Measurements from ENCODE around the gene MED16. TPM values are rescaled to one million over a fixed set of nuclear protein-coding genes. Genes with fewer than 3 reads are reported as not detected.
"Not testable (repeated sequence)": the region's sequence is repeated elsewhere in the genome, so short reads cannot be mapped to it uniquely, and the experiment has no call there.

The MED16 gene
- total RNA-seq, 1 donor from 2014 or later, result 36.1 TPM

DNA sequence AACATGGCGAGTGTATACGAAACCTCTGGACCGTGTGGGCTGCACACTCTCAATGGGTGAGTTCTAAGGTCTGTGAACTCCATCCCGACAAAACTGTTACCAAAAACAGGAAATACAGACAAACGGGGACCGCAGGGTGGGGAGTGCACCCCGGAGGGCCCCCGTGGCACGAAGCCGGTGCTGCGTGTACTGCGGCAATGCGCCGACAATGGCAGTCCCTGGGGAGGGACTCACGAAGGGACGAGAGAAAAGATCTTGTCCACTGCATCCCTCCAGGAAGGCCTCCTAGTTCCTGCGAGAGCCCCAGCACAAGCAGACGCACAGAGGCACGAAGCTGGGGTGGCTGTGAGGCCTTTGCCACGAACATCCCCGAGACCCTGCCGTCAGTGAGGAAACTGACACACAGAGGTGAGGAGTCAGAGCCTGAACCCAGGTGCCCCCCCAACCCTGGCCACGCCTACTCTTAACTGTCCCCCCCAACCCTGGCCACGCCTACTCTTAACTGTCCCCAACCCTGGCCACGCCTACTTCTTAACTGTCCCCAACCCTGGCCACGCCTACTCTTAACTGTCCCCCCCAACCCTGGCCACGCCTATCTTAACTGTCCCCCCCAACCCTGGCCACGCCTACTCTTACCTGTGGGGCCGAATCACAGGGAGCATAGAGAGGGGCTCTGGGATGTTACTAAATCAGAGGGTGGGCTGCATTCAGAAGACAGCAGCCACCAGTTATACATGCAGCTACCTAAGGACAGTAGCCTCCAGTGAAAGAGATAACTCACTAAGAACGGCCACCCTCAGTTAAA is 4.2 kb downstream of the MED16 start:
- DNase-seq (ENCODE audit: low spot score), result no peak

DNA sequence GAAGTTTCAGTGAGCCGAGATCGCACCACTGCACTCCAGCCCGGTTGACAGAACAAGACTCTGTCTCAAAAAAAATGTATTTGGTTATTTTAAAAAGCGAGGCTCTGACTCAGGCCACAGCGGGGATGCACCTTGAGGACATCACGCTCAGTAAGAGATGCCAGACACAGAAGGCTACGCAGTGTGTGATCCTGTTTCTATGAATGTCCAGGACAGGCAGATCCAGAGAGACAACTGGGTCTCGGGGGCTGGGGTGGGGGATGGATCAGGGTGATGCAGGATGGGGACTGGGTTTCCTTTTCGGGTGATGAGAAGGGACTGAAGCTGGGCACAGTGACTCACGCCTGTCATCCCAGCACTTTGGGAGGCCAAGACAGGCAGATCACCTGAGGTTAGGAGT is 5.4 kb downstream of the MED16 start:
- DNase-seq (ENCODE audit: low spot score), result no peak

- no peak for DNase-seq (ENCODE audit: low spot score)
Measured at GRCh38 chr19:887072-887471, 5.9 kb downstream of the MED16 start.

DNA sequence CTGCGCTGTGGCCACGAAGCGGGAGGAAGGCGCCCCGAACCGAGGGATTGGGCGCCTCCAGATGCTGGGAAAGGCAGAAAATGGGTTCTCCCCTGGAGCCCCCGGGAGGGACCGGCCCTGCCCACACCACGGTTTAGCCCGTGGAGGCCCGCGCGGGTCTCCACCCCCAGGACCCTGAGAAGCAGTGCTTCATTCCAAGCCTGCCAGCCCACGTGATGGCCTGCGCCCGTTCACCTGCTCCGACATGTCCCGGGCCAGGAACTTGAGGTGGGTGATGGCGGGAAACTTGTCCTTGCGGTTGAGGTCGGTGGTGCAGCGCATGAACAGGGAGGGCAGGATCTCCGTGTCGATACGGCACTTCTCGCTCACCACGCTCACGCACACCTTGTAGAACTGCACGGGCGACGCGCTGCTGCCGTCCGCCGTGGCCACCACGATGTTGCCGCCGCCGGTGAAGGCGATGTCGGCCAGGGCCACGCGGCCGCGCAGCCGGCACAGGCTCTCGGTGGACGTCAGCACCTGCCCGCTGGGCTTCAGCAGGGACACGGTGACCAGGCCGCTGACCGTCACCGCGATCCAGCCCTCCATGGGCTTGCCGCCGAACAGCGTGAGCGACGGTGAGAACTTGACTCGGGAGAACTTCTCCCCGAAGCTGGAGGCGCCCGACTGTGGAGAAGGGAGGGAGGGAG is 7.3 kb downstream of the MED16 start:
- DNase-seq (ENCODE audit: low spot score), result no peak

- DNase-seq (ENCODE audit: low spot score), result no peak
Measured at GRCh38 chr19:884420-885211, 8.4 kb downstream of the MED16 start.

- DNase-seq (ENCODE audit: low spot score), result no peak
Measured at GRCh38 chr19:883661-884211, 9.3 kb downstream of the MED16 start.

- no peak for DNase-seq (ENCODE audit: low spot score)
Measured at GRCh38 chr19:882871-883497, 10.0 kb downstream of the MED16 start.

GRCh38 chr19:881385-882071 is 11.5 kb downstream of the MED16 start:
- DNase-seq (ENCODE audit: low spot score), result no peak

DNA sequence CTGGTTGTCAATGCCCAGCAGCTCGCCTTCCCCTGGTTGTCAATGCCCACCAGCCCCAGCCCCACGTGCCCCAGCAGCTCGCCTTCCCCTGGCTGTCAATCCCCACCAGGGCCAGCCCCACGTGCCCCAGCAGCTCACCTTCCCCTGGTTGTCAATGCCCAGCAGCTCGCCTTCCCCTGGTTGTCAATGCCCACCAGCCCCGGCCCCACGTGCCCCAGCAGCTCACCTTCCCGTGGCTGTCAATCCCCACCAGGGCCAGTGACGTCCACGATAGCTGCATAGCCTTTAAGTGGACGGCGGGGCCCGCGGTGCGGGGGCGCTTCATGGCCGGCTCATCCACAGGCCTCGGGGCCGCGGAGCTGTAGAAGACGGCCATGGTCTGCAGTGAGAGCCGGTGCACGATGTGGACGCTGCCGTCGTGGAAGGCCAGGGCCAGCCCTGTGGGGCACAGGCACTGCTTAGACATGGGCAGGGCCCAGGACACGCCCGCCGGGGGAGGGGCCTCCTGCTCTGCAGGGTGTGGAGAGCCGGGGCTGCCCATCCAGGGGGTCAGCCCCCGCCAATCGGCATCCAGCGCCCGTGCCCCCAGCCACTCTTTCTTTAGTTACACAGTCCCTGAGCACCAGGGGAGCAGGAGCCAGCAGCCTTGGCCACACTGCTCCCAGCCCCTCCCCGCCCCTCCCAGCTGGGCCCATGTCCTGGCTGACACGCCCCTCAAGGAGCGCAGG is 13.1 kb downstream of the MED16 start:
- no peak for DNase-seq (ENCODE audit: low spot score)

DNA sequence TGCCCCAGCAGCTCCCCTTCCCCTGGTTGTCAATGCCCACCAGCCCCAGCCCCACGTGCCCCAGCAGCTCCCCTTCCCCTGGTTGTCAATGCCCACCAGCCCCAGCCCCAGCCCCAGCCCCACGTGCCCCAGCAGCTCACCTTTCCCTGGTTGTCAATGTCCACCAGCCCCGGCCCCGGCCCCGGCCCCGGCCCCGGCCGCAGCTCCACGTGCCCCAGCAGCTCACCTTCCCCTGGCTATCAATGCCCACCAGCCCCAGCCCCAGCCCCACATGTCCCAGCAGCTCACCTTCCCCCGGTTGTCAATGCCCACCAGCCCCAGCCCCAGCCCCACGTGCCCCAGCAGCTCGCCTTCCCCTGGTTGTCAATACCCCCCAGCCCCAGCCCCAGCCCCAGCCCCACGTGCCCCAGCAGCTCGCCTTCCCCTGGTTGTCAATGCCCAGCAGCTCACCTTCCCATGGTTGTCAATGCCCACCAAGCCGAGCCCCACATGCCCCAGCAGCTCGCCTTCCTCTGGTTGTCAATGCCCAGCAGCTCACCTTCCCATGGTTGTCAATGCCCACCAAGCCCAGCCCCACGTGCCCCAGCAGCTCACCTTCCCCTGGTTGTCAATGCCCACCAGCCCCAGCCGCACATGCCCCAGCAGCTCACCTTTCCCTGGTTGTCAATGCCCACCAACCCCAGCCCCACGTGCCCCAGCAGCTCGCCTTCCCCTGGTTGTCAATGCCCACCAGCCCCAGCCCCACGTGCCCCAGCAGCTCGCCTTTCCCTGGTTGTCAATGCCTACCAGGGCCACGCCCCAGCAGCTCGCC is 14.0 kb downstream of the MED16 start:
- not testable (repeated sequence) for DNase-seq (ENCODE audit: low spot score)

GRCh38 chr19:877992-878660 is 14.9 kb downstream of the MED16 start:
- not testable (repeated sequence) for DNase-seq (ENCODE audit: low spot score)

- DNase-seq (ENCODE audit: low spot score), result no peak
Measured at GRCh38 chr19:876780-877314, 16.1 kb downstream of the MED16 start.

DNA sequence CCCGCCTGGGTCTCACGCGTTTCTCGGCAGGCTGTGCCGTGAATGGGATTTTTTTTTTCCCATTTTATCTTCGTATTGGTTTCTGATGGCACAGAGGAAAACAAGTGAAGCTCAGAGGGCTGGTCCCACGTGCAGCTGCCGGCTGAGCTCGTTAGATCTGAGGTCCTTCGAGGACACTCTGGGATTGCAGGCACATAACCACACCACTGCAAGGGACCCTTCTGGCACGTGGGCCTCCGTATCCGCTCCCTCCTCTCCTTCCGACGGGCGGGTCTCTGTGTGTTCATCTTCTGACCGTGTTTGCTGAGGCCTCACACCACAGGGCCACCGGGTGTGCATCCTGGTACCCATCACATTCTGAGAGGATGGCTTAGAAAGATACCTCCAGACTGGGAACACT is 16.9 kb downstream of the MED16 start:
- no peak for DNase-seq (ENCODE audit: low spot score)

DNA sequence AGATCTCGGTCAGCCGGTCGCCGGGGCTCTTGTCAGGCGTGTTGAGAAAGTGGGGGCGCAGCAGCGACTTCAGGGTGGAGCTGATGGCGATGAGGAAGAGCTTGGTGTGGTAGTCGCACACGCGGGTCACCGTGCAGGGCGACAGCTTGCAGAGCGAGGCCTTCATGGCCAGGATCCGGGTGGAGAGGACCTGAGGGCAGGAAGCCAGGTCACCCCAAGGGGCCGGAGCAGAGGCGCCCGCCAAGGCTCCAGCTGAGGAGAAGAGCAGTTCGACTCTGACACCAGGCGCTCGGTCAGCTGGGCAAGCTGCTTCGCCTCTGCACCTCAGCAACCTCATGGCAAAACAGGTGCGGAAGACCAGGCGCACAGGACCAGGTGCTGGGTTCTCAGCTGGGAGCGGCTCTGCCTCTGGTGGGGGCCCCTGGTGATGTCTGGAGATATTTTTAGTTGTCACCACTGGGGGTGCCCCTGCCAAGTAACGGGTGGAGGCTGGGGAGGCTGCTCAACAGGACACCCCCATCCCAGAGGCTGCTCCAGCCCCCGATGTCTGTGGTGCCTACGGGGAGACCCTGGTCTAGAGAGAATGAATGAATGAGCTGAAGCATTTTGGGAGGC is 17.6 kb downstream of the MED16 start:
- no peak for DNase-seq (ENCODE audit: low spot score)

DNA sequence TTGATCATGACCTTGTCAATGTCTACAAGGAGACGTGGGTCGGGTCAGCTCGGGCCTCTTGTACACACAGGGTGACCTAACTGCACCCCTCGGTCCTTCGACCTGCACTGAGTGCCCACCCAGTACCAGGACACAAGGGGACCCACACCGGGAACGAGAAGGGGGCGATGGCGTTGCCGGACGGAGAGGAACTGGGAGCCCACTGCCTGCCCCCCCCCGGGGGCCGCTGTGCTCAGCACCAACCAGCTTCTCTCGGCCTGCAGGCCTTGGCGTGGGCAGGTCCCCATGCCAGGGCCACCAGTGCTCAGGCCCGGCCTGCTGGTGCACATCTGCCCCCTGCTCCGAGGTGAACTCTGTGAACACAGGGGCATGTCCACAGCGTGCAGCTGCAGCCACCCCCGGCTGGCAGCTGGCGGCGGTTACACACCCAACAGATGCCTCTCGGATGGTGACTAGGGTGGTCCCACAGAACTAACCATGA is 19.4 kb downstream of the MED16 start:
- no peak for DNase-seq (ENCODE audit: low spot score)

GRCh38 chr19:873084-873483 is 19.9 kb downstream of the MED16 start:
- DNase-seq (ENCODE audit: low spot score), result no peak

DNA sequence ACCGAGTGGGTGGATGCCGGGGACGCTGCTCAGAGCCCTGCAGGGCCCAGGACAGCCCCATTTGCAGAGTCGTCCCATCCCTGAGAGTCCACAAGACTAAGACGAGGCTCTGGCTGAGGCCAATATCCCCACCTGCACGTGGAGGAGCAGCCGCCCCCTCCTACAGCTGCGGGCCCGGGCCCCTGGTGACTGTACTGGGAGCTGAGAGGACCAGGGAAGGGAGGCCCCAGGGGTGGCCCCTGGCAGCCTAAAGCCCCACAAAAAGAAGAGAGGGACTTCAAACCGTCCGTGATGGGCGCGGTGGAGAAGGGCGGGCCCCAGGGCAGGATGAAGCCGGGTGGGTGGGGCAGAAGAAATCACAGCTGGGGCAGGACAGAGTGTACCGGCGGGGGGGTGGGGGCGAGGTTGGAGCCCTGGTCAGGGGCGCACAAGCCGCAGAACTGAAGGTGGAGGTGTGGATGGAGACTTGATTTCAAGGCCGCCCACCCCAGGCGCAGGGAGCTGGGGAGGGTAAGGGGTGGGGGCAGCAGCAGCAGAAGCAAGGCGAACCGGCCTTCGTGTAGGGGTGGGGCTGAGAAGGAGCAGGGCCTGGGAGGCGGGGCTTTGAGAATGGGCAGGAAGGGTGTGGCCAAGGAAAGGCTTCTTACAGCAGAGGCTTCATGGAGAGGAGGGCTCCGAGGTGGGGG is 20.6 kb downstream of the MED16 start:
- DNase-seq (ENCODE audit: low spot score), result peak; percentile 53

Measured in umbilical cord (tissue), 2 donors.